ENCODE data around the gene SETD1B.

SETD1B gene

GRCh38 chr12:121828306-121828705, 24.5 kb downstream of the SETD1B start:
- H3F3A ChIP-seq (ENCODE audit: insufficient read depth, low read length) = no peaks in the 10 kb centered on the region
- H3K79me2 ChIP-seq (ENCODE audit: insufficient read depth, low read length) = no peaks in the 10 kb centered on the region
- TF ChIP-seq EZH2 (IDR thresholded peaks at IDR 0.05; ENCODE audit: borderline replicate concordance, low read length) (no peak), CTCF (IDR thresholded peaks at IDR 0.05; ENCODE audit: low read length) (no peak)
- H3K27ac ChIP-seq (ENCODE audit: low read depth, low read length, poor library complexity, severe bottlenecking) = no peak overlapping the region
- peaks cover 6% of the 10 kb centered on the region for H3K4me1 ChIP-seq (ENCODE audit: insufficient read depth, low read length, severe bottlenecking)
- H3K4me2 ChIP-seq (ENCODE audit: low read length) = no peak overlapping the region
- H2AFZ ChIP-seq (ENCODE audit: low read length) = no peak overlapping the region
- no peak overlapping the region for H3K9ac ChIP-seq (ENCODE audit: low read length)
- no peaks in the 10 kb centered on the region for H3K9me3 ChIP-seq (ENCODE audit: low read length)
- peaks cover 78% of the 10 kb centered on the region for H3K36me3 ChIP-seq (ENCODE audit: insufficient read depth, low read length)
- no peaks in the 10 kb centered on the region for H3K27me3 ChIP-seq (ENCODE audit: insufficient read depth, low read length)
- H4K20me1 ChIP-seq (ENCODE audit: insufficient read depth, low read length) = no peaks in the 10 kb centered on the region
- H3K4me3 ChIP-seq (ENCODE audit: low read depth, low read length, poor library complexity, severe bottlenecking) = no peak overlapping the region
- no peaks in the 10 kb centered on the region for H3K9me2 ChIP-seq (ENCODE audit: low read depth, low read length)

GRCh38 chr12:121828826-121829225, 25.0 kb downstream of the SETD1B start:
- Histone ChIP-seq H3K9me2 (ENCODE audit: low read depth, low read length) (no peaks in the 10 kb centered on the region), H3K27ac (ENCODE audit: low read depth, low read length, poor library complexity, severe bottlenecking) (no peak overlapping the region), H3K4me1 (ENCODE audit: insufficient read depth, low read length, severe bottlenecking) (peaks cover 6% of the 10 kb centered on the region), H3K27me3 (ENCODE audit: insufficient read depth, low read length) (no peaks in the 10 kb centered on the region), H4K20me1 (ENCODE audit: insufficient read depth, low read length) (no peaks in the 10 kb centered on the region), H3K36me3 (ENCODE audit: insufficient read depth, low read length) (peaks cover 73% of the 10 kb centered on the region), H3F3A (ENCODE audit: insufficient read depth, low read length) (no peaks in the 10 kb centered on the region), H3K79me2 (ENCODE audit: insufficient read depth, low read length) (no peaks in the 10 kb centered on the region), H3K9me3 (ENCODE audit: low read length) (no peaks in the 10 kb centered on the region), H3K9ac (ENCODE audit: low read length) (no peak overlapping the region), H3K4me2 (ENCODE audit: low read length) (no peak overlapping the region), H2AFZ (ENCODE audit: low read length) (no peak overlapping the region), H3K4me3 (ENCODE audit: low read depth, low read length, poor library complexity, severe bottlenecking) (no peak overlapping the region)
- TF ChIP-seq CTCF (IDR thresholded peaks at IDR 0.05; ENCODE audit: low read length) = no peak
- TF ChIP-seq EZH2 (IDR thresholded peaks at IDR 0.05; ENCODE audit: borderline replicate concordance, low read length) = no peak

- H4K20me1 ChIP-seq (ENCODE audit: insufficient read depth, low read length) = no peaks in the 10 kb centered on the region
- H3K27me3 ChIP-seq (ENCODE audit: insufficient read depth, low read length) = no peaks in the 10 kb centered on the region
- H3K79me2 ChIP-seq (ENCODE audit: insufficient read depth, low read length) = no peaks in the 10 kb centered on the region
- no peaks in the 10 kb centered on the region for H3K9me2 ChIP-seq (ENCODE audit: low read depth, low read length)
- TF ChIP-seq EZH2 (IDR thresholded peaks at IDR 0.05; ENCODE audit: borderline replicate concordance, low read length) (no peak), CTCF (IDR thresholded peaks at IDR 0.05; ENCODE audit: low read length) (no peak)
- H3K27ac ChIP-seq (ENCODE audit: low read depth, low read length, poor library complexity, severe bottlenecking) = no peak overlapping the region
- no peak overlapping the region for H2AFZ ChIP-seq (ENCODE audit: low read length)
- peaks cover 6% of the 10 kb centered on the region for H3K4me1 ChIP-seq (ENCODE audit: insufficient read depth, low read length, severe bottlenecking)
- H3K36me3 ChIP-seq (ENCODE audit: insufficient read depth, low read length) = peaks cover 69% of the 10 kb centered on the region
- no peaks in the 10 kb centered on the region for H3F3A ChIP-seq (ENCODE audit: insufficient read depth, low read length)
- H3K9me3 ChIP-seq (ENCODE audit: low read length) = no peaks in the 10 kb centered on the region
- H3K4me2 ChIP-seq (ENCODE audit: low read length) = no peak overlapping the region
- no peak overlapping the region for H3K9ac ChIP-seq (ENCODE audit: low read length)
- H3K4me3 ChIP-seq (ENCODE audit: low read depth, low read length, poor library complexity, severe bottlenecking) = no peak overlapping the region
These were observed 25.6 kb downstream of the SETD1B start for GRCh38 chr12:121829250-121829918.

All from OCI-LY1 (cell line).